Ramos (cell line): ENCODE results near the gene ADAD1.

Source experiments
- in situ Hi-C: fragments of 300-500 bp; cut with MboI; formaldehyde crosslinking; loops from one replicate; pipeline ENCODE4 v1.14.3; 2022; ENCODE audit warnings: low sequenced_read_pairs; ENCODE audit not compliant: unreplicated experiment

ADAD1 gene

GRCh38 chr4:122453384-122453995 is 74.7 kb downstream of the ADAD1 start:
- in situ Hi-C loops, result no loop called here

GRCh38 chr4:122456231-122457116 is 77.7 kb downstream of the ADAD1 start, which contains the start of gene IL2:
IL2 (minus strand) TSS chr4:122456725; CDS start chr4:122456440, 285 bp downstream.
- in situ Hi-C loops, result no loop called here

GRCh38 chr4:122458625-122459024 is 79.8 kb downstream of the ADAD1 start:
- in situ Hi-C loops, result no loop called here

GRCh38 chr4:122469457-122469856 is 90.6 kb downstream of the ADAD1 start:
- in situ Hi-C loops, result no loop called here

- in situ Hi-C loops, result no loop called here
Observed at GRCh38 chr4:122475233-122475632, 96.4 kb downstream of the ADAD1 start.

GRCh38 chr4:122476126-122476525 is 97.3 kb downstream of the ADAD1 start:
- in situ Hi-C loops, result no loop called here

- in situ Hi-C loops, result no loop called here
Observed at GRCh38 chr4:122476745-122477144, 97.9 kb downstream of the ADAD1 start.
